Measurements from ENCODE around the gene AOX1.

DNA sequence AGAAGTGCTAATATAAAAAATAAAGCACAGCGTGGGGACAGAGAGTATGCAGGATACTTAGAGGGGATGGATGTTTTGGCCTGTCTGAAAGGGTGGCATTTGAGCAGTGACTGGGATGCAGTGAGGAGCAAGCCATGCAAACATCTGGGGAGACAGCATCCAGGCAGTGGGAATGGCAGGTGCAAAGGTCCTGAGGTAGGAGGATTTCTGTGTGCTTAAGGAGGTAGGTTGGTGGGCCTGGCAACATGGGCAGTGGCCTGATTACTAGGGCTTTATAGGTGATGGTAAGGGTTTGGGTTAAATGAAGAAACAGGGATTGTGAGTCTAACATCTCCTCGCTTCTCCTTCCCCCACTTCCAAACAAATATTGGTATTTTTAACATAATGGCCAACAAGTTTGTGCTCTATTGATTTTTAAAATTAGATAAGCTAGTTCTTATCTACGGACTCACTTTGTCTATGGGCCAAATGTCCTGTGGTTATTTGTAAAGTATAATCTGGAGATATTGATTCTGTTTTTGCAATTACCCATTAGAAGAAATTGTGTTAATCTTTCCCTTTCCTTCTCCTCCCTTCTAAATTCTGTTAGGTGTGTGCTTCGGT, 2.4 kb downstream of the AOX1 start:
- TF ChIP-seq MEIS1 (CRISPR knock-in tag; IDR thresholded peaks at IDR 0.05; ENCODE audit: borderline replicate concordance) (no peak), ZNF416 (tag by site-specific recombination; IDR thresholded peaks at IDR 0.05) (no peak), CTCF (tag by site-specific recombination; IDR thresholded peaks at IDR 0.05) (no peak), TRIM28 (IDR thresholded peaks at IDR 0.05; ENCODE audit: borderline replicate concordance, low read length) (no peak), ZNF48 (tag by site-specific recombination; IDR thresholded peaks at IDR 0.05) (no peak), ZNF274 (IDR thresholded peaks at IDR 0.05; ENCODE audit: low read length) (no peak), ZNF274 (tag by site-specific recombination; IDR thresholded peaks at IDR 0.05; ENCODE audit: borderline replicate concordance) (no peak)
- TF ChIP-seq, protein P1, sequence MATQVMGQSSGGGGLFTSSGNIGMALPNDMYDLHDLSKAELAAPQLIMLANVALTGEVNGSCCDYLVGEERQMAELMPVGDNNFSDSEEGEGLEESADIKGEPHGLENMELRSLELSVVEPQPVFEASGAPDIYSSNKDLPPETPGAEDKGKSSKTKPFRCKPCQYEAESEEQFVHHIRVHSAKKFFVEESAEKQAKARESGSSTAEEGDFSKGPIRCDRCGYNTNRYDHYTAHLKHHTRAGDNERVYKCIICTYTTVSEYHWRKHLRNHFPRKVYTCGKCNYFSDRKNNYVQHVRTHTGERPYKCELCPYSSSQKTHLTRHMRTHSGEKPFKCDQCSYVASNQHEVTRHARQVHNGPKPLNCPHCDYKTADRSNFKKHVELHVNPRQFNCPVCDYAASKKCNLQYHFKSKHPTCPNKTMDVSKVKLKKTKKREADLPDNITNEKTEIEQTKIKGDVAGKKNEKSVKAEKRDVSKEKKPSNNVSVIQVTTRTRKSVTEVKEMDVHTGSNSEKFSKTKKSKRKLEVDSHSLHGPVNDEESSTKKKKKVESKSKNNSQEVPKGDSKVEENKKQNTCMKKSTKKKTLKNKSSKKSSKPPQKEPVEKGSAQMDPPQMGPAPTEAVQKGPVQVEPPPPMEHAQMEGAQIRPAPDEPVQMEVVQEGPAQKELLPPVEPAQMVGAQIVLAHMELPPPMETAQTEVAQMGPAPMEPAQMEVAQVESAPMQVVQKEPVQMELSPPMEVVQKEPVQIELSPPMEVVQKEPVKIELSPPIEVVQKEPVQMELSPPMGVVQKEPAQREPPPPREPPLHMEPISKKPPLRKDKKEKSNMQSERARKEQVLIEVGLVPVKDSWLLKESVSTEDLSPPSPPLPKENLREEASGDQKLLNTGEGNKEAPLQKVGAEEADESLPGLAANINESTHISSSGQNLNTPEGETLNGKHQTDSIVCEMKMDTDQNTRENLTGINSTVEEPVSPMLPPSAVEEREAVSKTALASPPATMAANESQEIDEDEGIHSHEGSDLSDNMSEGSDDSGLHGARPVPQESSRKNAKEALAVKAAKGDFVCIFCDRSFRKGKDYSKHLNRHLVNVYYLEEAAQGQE (tag by site-specific recombination; IDR thresholded peaks at IDR 0.05), result no peak
